GM23338 (cell line): ENCODE results near the gene HMCN2. TPM values are rescaled to one million over a fixed set of nuclear protein-coding genes. Genes with fewer than 3 reads are reported as not detected.

ENCODE experiments used
- ATAC-seq: fragments of 200-7000 bp; cut with Tn5 transposase; 3 replicates; pipeline ENCODE4 v1.9.1; 2020
- DNase-seq: peaks from one replicate; pipeline ENCODE4 v3.0.0-alpha.2; 2015; ENCODE audit warnings: low spot score
- H2AFZ ChIP-seq: fragments of 200-600 bp; sonication (generic); 2 replicates; pipeline ENCODE4 v1.8.0; 2016; ENCODE audit warnings: antibody characterized with exemption, mild to moderate bottlenecking, moderate library complexity
- H3F3A ChIP-seq: fragments of 200-600 bp; sonication (generic); replicated peaks from 2 replicates; pipeline ENCODE4 v1.8.0; 2017; ENCODE audit warnings: antibody characterized with exemption, mixed run types, low read depth
- H3K27ac ChIP-seq: fragments of 200-600 bp; sonication (generic); 2 replicates; pipeline ENCODE4 v1.6.1; 2016; ENCODE audit warnings: low read depth
- H3K27me3 ChIP-seq: fragments of 200-600 bp; sonication (generic); 2 replicates; pipeline ENCODE4 v1.8.0; 2016; ENCODE audit warnings: mild to moderate bottlenecking, mixed run types, moderate library complexity; ENCODE audit not compliant: insufficient read depth
- H3K36me3 ChIP-seq: fragments of 200-600 bp; sonication (generic); 2 replicates; pipeline ENCODE4 v1.8.0; 2016; ENCODE audit warnings: mild to moderate bottlenecking; ENCODE audit not compliant: insufficient read depth
- H3K4me1 ChIP-seq: fragments of 200-600 bp; sonication (generic); 2 replicates; pipeline ENCODE4 v1.8.0; 2016; ENCODE audit warnings: mild to moderate bottlenecking, moderate library complexity; ENCODE audit not compliant: insufficient read depth
- H3K4me2 ChIP-seq: fragments of 200-600 bp; sonication (generic); 2 replicates; pipeline ENCODE4 v1.7.1; 2017; ENCODE audit warnings: mixed run types
- H3K4me3 ChIP-seq: fragments of 200-600 bp; sonication (generic); 2 replicates; pipeline ENCODE4 v1.6.1; 2016; ENCODE audit warnings: mixed run types
- H3K79me2 ChIP-seq: fragments of 200-600 bp; sonication (generic); replicated peaks from 2 replicates; pipeline ENCODE4 v1.8.0; 2017; ENCODE audit warnings: mild to moderate bottlenecking; ENCODE audit not compliant: insufficient read depth
- H3K9me2 ChIP-seq: fragments of 200-600 bp; sonication (generic); 2 replicates; pipeline ENCODE4 v1.8.0; 2017; ENCODE audit not compliant: insufficient read depth
- H4K20me1 ChIP-seq: fragments of 200-600 bp; sonication (generic); replicated peaks from 2 replicates; pipeline ENCODE4 v1.8.0; 2017; ENCODE audit warnings: mild to moderate bottlenecking; ENCODE audit not compliant: insufficient read depth
- H3K27ac Mint-ChIP-seq: 2 replicates; pipeline ENCODE4 v1.8.0; 2020; ENCODE audit warnings: inconsistent platforms, mild to moderate bottlenecking, moderate library complexity, mixed read lengths
- H3K27me3 Mint-ChIP-seq: 3 replicates; pipeline ENCODE4 v1.8.0; 2022; ENCODE audit warnings: low read depth, mild to moderate bottlenecking, moderate library complexity, mixed read lengths, inconsistent platforms; ENCODE audit not compliant: insufficient read depth, poor library complexity
- H3K36me3 Mint-ChIP-seq: 3 replicates; pipeline ENCODE4 v1.8.0; 2021; ENCODE audit warnings: low read depth, mild to moderate bottlenecking, inconsistent platforms, moderate library complexity, mixed read lengths
- H3K4me1 Mint-ChIP-seq: 3 replicates; pipeline ENCODE4 v1.8.0; 2020; ENCODE audit warnings: mild to moderate bottlenecking, inconsistent platforms, mixed read lengths
- H3K4me3 Mint-ChIP-seq: 3 replicates; pipeline ENCODE4 v1.8.0; 2021; ENCODE audit warnings: moderate library complexity, mild to moderate bottlenecking, inconsistent platforms, mixed read lengths
- H3K9me3 Mint-ChIP-seq: 3 replicates; pipeline ENCODE4 v1.8.0; 2020; ENCODE audit warnings: moderate library complexity, mild to moderate bottlenecking, inconsistent platforms, mixed read lengths
- CREB1 ChIP-seq: fragments of 250-450 bp; sonication (Bioruptor Pico); IDR thresholded peaks from 2 replicates; pipeline ENCODE4 v1.5.0; 2020; ENCODE audit warnings: low read depth, mild to moderate bottlenecking, moderate library complexity
- CTCF ChIP-seq, 2 experiments: fragments of 200-600 bp in 1 of 2; sonication (generic) in 1 of 2; conservative IDR thresholded peaks; 2 replicates each; pipeline versions ENCODE4 v1.5.1 to v1.6.1; 2016 to 2017; ENCODE audit warnings: antibody characterized with exemption in 2 of 2, low read depth in 2 of 2, mild to moderate bottlenecking in 2 of 2, moderate library complexity in 1 of 2
- EZH2 ChIP-seq: fragments of 200-600 bp; sonication (generic); IDR thresholded peaks from one replicate; pipeline ENCODE4 v1.8.0; 2017; ENCODE audit warnings: antibody characterized with exemption, mild to moderate bottlenecking, low read depth; ENCODE audit not compliant: unreplicated experiment
- EZH2phosphoT487 ChIP-seq: fragments of 200-600 bp; sonication (generic); IDR thresholded peaks from one replicate; pipeline ENCODE4 v1.8.1; 2018; ENCODE audit warnings: antibody characterized with exemption; ENCODE audit not compliant: unreplicated experiment
- JUNB ChIP-seq: IDR thresholded peaks from one replicate; pipeline ENCODE4 v1.6.1; 2016; ENCODE audit warnings: antibody characterized with exemption; ENCODE audit not compliant: unreplicated experiment
- NANOG ChIP-seq: IDR thresholded peaks from 2 replicates; pipeline ENCODE4 v1.6.1; 2016; ENCODE audit warnings: antibody characterized with exemption, borderline replicate concordance
- POLR2AphosphoS5 ChIP-seq: IDR thresholded peaks from 2 replicates; pipeline ENCODE4 v1.6.1; 2016; ENCODE audit warnings: antibody characterized with exemption, low read depth
- REST ChIP-seq: IDR thresholded peaks from one replicate; pipeline ENCODE4 v1.6.1; 2018; ENCODE audit warnings: antibody characterized with exemption; ENCODE audit not compliant: unreplicated experiment
- STAT1 ChIP-seq: IDR thresholded peaks from one replicate; pipeline ENCODE4 v1.6.1; 2016; ENCODE audit warnings: antibody characterized with exemption; ENCODE audit not compliant: unreplicated experiment
- ZNF114 ChIP-seq: fragments of 250-450 bp; sonication (Bioruptor Pico); IDR thresholded peaks from 2 replicates; pipeline ENCODE4 v1.5.0; 2020; ENCODE audit warnings: mild to moderate bottlenecking, moderate library complexity
- ZNF331 ChIP-seq: fragments of 250-450 bp; sonication (Bioruptor Pico); IDR thresholded peaks from 2 replicates; pipeline ENCODE4 v1.5.0; 2020; ENCODE audit warnings: low read depth, mild to moderate bottlenecking, moderate library complexity
- polyA plus RNA-seq: library from polyadenylated mRNA; unstranded; fragments of >200 nt; fragmentation: Nextera tagmentation; extraction: Ambion mirVana; gene quantifications from 2 replicates; pipeline ENCODE4 v1.2.1, GENCODE V29; 2016
- total RNA-seq: library from RNA; depleted of rRNA; stranded (reverse); fragments of >200 nt; shearing (Covaris generic); gene quantifications from 2 replicates; pipeline ENCODE4 v1.2.3, GENCODE V29; 2014
- TF ChIP-seq, protein P1 (sequence below): fragments of 250-450 bp; sonication (Bioruptor Pico); IDR thresholded peaks from 2 replicates; pipeline ENCODE4 v1.5.0; 2020; ENCODE audit warnings: mild to moderate bottlenecking, moderate library complexity
- TF ChIP-seq, protein P2 (sequence below): IDR thresholded peaks from 2 replicates; pipeline ENCODE4 v1.6.1; 2016; ENCODE audit warnings: antibody characterized with exemption

Gene HMCN2
- total and polyA plus RNA-seq, 2 experiments from 2014 or later: 1.3 to 4.7 TPM

DNA sequence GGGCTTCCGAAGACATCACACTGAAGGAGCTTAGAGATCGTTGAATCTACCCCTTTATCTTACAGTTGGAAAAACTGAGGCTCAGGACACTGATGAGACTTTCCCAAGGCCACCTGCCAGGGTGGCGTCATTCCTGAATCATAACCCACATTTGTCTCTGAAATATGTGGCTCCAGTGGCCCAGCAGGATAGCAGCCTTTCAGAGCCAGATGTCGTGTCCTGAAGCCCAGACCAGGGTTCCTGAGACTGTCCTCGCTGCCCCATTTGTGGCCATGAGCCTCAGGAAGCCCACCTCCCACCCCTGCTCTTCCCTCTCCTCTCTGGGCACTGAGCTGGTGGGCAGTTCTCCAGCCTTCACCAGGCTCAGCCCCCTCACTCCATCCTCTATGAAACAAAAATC is 2.4 kb downstream of the HMCN2 start:
- Histone ChIP-seq H3K4me3 (no peak overlapping the region), H3K27ac (no peak overlapping the region), H2AFZ (no peak overlapping the region), H4K20me1 (no peaks in the 10 kb centered on the region), H3K79me2 (no peaks in the 10 kb centered on the region; the same call in 1 of the 2 replicates), H3K4me1 (peaks cover 25% of the 10 kb centered on the region), H3K36me3 (no peaks in the 10 kb centered on the region), H3K9me2 (no peaks in the 10 kb centered on the region), H3K4me2 (peak overlapping the region; percentile 64), H3F3A (peaks cover 11% of the 10 kb centered on the region), H3K27me3 (peaks cover 35% of the 10 kb centered on the region)
- Mint-ChIP-seq H3K4me1 (peaks cover 54% of the 10 kb centered on the region), H3K4me3 (peak overlapping the region; percentile 53), H3K27ac (peak overlapping the region; percentile 90; the same call in 1 of the 2 replicates), H3K36me3 (peaks cover 3% of the 10 kb centered on the region; the same call in 2 of the 3 replicates), H3K27me3 (peaks cover 31% of the 10 kb centered on the region), H3K9me3 (no peaks in the 10 kb centered on the region; the same call in 2 of the 3 replicates)
- DNase-seq (no peak), ATAC-seq (no peak)
- TF ChIP-seq, protein P1, sequence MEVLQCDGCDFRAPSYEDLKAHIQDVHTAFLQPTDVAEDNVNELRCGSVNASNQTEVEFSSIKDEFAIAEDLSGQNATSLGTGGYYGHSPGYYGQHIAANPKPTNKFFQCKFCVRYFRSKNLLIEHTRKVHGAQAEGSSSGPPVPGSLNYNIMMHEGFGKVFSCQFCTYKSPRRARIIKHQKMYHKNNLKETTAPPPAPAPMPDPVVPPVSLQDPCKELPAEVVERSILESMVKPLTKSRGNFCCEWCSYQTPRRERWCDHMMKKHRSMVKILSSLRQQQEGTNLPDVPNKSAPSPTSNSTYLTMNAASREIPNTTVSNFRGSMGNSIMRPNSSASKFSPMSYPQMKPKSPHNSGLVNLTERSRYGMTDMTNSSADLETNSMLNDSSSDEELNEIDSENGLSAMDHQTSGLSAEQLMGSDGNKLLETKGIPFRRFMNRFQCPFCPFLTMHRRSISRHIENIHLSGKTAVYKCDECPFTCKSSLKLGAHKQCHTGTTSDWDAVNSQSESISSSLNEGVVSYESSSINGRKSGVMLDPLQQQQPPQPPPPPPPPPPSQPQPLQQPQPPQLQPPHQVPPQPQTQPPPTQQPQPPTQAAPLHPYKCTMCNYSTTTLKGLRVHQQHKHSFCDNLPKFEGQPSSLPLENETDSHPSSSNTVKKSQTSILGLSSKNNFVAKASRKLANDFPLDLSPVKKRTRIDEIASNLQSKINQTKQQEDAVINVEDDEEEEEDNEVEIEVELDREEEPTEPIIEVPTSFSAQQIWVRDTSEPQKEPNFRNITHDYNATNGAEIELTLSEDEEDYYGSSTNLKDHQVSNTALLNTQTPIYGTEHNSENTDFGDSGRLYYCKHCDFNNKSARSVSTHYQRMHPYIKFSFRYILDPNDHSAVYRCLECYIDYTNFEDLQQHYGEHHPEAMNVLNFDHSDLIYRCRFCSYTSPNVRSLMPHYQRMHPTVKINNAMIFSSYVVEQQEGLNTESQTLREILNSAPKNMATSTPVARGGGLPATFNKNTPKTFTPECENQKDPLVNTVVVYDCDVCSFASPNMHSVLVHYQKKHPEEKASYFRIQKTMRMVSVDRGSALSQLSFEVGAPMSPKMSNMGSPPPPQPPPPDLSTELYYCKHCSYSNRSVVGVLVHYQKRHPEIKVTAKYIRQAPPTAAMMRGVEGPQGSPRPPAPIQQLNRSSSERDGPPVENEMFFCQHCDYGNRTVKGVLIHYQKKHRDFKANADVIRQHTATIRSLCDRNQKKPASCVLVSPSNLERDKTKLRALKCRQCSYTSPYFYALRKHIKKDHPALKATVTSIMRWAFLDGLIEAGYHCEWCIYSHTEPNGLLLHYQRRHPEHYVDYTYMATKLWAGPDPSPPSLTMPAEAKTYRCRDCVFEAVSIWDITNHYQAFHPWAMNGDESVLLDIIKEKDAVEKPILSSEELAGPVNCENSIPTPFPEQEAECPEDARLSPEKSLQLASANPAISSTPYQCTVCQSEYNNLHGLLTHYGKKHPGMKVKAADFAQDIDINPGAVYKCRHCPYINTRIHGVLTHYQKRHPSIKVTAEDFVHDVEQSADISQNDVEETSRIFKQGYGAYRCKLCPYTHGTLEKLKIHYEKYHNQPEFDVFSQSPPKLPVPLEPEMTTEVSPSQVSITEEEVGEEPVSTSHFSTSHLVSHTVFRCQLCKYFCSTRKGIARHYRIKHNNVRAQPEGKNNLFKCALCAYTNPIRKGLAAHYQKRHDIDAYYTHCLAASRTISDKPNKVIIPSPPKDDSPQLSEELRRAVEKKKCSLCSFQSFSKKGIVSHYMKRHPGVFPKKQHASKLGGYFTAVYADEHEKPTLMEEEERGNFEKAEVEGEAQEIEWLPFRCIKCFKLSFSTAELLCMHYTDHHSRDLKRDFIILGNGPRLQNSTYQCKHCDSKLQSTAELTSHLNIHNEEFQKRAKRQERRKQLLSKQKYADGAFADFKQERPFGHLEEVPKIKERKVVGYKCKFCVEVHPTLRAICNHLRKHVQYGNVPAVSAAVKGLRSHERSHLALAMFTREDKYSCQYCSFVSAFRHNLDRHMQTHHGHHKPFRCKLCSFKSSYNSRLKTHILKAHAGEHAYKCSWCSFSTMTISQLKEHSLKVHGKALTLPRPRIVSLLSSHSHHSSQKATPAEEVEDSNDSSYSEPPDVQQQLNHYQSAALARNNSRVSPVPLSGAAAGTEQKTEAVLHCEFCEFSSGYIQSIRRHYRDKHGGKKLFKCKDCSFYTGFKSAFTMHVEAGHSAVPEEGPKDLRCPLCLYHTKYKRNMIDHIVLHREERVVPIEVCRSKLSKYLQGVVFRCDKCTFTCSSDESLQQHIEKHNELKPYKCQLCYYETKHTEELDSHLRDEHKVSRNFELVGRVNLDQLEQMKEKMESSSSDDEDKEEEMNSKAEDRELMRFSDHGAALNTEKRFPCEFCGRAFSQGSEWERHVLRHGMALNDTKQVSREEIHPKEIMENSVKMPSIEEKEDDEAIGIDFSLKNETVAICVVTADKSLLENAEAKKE: no peak
- TF ChIP-seq POLR2AphosphoS5: no peak
- TF ChIP-seq ZNF114 (CRISPR knock-in tag): no peak
- TF ChIP-seq STAT1: no peak
- no peak for TF ChIP-seq JUNB
- TF ChIP-seq REST: no peak
- TF ChIP-seq CREB1 (CRISPR knock-in tag): no peak
- no peak for TF ChIP-seq EZH2
- no peak for TF ChIP-seq CTCF (conservative IDR thresholded peaks at IDR 0.05; ENCODE audit: low read depth in 2 of 2)
- no peak for TF ChIP-seq ZNF331 (CRISPR knock-in tag)
- TF ChIP-seq, protein P2, sequence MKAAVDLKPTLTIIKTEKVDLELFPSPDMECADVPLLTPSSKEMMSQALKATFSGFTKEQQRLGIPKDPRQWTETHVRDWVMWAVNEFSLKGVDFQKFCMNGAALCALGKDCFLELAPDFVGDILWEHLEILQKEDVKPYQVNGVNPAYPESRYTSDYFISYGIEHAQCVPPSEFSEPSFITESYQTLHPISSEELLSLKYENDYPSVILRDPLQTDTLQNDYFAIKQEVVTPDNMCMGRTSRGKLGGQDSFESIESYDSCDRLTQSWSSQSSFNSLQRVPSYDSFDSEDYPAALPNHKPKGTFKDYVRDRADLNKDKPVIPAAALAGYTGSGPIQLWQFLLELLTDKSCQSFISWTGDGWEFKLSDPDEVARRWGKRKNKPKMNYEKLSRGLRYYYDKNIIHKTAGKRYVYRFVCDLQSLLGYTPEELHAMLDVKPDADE: no peak
- no peak for TF ChIP-seq EZH2phosphoT487
- no peak for TF ChIP-seq NANOG
